GOT3 (cell line): ENCODE data around the gene NCOA1.
"Not testable (repeated sequence)": the region's sequence is repeated elsewhere in the genome, so short reads cannot be mapped to it uniquely, and the experiment has no call there.

ENCODE experiments used
- DNase-seq: peaks from one replicate; lab custom pipeline; 2025; ENCODE audit warnings: mixed read lengths; lab: John Stamatoyannopoulos, UW

Gene NCOA1

DNA sequence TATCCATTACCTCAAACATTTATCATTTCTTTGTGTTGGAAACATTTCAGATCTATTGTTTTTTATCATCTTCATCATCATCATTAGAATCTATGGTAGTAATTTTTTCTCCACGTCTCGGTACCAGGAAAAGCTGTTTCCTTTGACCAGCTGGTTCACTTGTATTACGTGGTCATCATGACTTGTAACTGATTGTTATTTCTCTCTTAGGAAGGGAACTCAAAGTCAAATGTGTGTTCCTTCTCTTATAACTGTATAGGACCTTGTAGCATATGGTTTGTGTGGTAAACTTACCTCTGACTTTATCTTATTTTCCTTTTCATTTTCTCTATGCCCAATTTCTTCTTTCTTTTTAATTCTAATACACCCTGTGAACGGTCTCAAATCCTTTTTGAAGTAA, 16.5 kb downstream of the NCOA1 start:
- no peak for DNase-seq

DNA sequence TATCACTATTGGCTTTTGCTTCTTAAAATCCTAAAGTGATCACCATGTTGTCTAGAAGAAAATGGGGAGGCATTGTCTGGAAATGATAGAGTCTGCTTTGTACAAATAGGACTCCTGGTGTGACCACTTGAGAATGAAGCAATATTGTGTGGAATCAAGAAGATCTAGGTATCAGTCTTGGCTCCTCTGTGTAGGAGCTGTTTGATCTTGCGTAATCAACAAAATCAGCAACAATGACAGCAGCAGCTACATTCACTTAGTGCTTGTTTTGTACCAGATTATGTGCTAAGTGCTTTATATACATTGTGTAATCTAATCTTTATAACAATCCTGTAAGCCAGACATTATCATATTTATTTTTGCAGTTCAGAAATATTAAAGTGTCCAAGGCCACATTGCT, 17.8 kb downstream of the NCOA1 start:
- no peak for DNase-seq

GRCh38 chr2:24509425-24509824, 18.4 kb downstream of the NCOA1 start:
- DNase-seq, result no peak

GRCh38 chr2:24509840-24510239, 18.8 kb downstream of the NCOA1 start:
- no peak for DNase-seq

DNA sequence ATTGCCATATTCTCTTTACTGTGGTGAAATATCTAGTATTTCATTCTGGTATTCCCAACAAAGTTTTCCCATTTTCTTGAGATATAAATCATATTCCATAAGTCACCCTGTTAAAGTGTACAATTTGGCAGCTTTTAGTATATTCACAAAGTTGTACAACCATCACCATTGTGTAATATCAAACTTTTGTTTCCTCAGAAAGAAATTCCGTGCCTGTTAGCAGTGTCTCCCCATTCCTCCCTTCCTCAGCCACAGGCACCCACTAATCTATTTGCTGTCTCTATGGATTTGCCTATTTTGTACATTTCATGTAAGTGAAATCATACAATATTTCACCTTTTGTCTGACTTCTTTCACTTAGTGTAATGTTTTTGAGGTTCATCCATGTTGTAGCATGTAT, 19.7 kb downstream of the NCOA1 start:
- no peak for DNase-seq

GRCh38 chr2:24511198-24511597, 20.1 kb downstream of the NCOA1 start:
- DNase-seq, result no peak

GRCh38 chr2:24511894-24512293, 20.8 kb downstream of the NCOA1 start:
- DNase-seq, result no peak

- DNase-seq, result no peak
Measured at GRCh38 chr2:24512404-24512803, 21.4 kb downstream of the NCOA1 start.

DNA sequence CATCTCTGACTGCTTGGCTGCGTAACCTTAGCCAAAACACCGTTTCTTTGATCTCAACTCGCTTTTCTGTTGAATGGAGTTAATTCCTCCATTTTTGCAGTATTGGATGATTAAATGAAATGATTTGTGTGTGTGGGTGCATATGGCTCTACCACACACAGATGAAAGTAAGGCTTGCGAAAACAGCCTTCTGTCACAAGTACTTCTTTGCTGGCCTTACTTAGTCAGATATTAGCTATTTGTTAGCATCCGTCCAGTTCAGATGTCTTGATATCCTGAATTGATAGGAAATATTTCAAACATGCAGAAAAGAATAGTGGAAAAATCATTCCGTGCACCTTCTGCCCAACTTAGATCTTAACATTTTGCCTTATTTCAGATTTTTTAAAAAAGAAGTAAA, 21.8 kb downstream of the NCOA1 start:
- no peak for DNase-seq

- no peak for DNase-seq
Measured at GRCh38 chr2:24513281-24514071, 22.4 kb downstream of the NCOA1 start.

DNA sequence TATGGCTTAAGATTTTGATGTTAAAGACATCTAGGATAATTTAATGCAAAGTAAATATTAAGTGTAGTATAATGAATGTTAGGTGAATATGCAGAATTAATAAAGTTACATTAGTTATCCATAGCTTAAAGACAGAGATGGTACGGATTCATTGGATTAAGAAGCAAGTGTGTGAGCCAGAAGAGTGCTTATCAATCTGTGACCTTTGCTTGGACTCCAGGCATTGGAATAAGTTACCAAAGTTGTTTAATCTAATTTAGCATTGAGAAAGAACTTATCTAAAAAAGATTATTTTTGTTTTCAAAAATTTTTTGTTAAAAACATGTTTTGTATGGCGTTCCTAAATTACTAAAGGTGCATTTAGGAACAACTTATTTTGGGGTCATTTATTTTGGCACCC, 23.8 kb downstream of the NCOA1 start:
- no peak for DNase-seq

DNA sequence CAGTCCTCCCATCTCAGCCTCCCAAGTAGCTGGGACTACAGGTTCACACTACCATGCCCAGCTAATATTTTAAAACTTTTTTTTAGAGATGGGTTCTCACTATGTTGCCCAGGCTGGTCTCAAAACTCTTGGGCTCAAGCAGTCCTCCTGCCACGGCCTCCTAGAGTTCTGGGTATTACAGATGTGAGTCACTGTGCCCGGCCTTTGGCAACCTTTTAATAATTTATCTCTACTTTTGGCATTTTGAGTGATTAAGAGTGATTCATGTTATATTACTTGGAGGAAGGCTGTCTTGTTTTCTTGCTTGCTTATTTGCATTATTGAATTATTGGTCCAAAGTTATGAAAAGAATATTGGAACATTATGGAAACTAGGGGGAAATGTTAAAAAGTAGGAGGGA, 24.3 kb downstream of the NCOA1 start:
- DNase-seq, result no peak

- DNase-seq, result no peak
Measured at GRCh38 chr2:24515831-24516230, 24.8 kb downstream of the NCOA1 start.

DNA sequence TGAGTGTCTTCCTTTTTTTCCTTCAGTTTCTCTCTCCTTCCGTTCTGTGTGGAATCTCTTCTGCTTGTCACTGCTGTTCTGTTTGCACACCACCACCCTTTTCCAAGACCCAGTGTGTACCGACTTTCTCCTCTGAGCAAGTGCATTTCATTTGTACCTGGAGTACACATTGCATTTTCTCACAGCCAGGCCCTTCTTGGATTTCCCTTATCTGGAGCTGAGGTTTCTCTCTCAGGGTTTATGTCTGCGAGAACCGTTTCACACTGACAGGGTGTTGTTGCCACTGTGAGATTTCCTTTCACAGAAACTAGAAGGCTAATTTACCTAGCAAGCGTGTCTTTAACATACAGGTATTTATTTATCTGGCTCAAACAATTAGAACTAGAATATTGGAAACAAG, 26.2 kb downstream of the NCOA1 start:
- DNase-seq, result no peak

DNA sequence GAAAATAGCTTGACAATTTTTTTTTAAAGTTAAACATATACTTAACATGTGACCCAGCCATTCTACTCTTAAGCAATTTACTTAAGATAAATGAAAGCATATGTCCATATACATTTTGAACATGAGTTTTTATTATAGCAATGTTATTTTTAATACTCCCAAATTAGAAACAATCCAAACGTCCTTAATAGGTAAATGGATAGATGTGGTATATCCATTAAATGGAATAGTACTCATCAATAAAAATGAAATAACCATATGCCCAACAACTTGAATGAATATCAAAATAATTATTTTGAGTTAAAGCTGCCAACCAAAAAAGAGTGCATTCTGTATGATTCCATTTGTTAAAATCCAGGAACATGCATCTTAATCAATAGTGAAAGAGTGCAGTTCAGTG, 29.1 kb downstream of the NCOA1 start:
- DNase-seq, result no peak

DNA sequence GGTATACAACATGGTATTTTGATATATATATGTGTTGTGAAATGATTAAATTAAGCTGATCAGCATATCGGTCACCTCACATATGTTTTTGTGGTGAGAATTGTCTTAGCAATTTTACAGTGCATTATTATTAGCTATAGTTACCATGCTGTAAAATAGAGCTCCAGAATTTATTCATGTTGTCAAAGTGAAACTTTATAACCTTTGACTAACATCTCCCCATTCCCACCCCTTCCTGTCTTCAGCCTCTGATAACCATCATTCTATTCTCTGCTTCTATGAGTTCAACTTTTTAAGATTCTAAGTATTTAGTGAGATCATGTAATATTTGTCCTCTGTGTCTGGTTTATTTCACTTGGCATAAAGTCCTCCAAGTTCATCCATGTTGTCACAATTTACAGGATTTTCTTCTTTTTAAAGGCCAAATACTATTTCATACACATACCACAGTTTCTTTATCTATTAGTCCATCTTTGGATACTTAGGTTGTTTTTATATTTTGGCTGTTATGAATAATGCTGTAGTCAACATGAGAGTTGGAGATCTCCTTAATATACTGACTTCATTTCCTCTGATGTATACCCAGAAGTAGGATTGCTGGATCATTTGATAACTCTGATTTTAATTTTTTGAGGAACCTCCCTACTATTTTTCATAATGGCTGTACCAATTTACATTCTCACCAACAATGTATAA, 30.3 kb downstream of the NCOA1 start:
- DNase-seq, result no peak

DNA sequence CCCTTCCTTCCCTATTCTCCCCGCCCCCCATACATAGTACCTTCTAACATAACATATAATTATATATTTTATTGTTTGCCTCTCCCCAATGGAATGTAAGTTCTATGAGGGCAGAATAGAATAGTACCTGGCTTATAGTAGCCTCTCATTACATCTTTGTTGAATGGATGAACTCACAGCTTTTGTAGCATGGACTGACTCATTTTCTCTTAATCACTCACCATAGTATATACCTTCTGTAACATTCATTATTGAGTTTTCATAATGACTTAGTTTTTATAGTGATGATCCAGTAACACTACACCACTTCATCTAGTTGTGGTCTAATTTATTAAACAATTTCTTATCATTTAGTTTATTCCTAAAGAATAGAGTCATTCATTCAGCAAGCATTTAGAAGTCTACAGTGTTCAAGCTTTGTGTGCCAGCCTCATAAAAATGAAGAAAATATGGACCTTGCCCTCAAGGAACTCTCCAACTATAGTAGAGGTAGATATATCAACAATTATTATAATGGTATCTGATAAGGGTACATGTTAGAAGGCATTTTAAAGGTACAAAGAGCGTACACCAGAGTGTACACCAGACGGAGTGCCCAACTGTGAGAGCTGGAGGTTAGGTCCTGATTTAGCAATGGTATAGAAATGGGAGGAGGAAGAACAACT, 31.1 kb downstream of the NCOA1 start:
- DNase-seq, result no peak

DNA sequence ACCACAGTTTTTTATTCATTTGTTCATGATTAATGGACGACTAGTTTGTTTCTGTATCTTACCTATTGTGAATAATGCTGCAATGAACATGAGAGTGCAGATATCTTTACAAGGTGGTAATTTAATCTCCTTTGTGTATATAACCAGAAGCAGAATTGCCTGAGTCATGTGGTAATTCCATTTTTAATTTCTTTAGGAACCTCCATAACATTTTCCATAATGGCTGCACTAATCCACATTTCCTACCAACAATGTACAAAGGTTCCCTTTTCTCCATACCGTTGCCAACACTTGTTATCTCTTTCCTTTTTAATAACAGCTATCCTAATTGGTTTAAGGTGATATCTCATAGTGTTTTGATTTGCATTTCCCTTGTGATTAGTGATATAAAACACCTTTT, 36.5 kb downstream of the NCOA1 start:
- DNase-seq, result no peak

DNA sequence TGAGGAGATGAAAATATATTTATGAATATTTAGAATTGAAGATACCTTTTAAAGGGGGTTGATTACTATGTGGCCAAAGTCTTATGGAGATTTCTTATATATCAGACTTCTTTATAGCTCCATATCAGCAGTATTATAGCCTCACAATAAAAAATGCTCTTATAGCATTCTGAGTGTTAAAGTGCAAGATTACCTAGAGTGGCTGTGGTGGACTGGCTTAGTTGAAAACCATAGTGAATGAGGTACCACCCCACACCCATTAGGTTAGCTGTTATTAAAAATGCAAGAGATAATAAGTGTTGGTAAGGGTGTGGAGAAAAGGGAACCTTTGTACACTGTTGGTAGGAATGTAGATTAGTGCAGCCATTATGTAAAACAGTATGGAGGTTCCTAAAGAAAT, 39.7 kb downstream of the NCOA1 start:
- DNase-seq, result no peak

- not testable (repeated sequence) for DNase-seq
Measured at GRCh38 chr2:24531610-24532009, 40.6 kb downstream of the NCOA1 start.

DNA sequence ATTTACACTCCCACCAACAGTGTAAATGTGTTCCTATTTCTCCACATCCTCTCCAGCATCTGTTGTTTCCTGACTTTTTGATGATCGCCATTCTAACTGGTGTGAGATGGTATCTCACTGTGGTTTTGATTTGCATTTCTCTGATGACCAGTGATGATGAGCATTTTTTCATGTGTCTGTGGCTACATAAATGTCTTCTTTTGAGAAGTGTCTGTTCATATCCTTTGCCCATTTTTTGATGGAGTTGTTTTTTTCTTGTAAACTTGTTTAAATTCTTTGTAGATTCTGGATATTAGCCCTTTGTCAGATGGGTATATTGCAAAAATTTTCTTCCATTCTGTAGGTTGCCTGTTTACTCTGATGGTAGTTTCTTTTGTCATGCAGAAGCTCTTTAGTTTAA, 41.0 kb downstream of the NCOA1 start:
- not testable (repeated sequence) for DNase-seq

DNA sequence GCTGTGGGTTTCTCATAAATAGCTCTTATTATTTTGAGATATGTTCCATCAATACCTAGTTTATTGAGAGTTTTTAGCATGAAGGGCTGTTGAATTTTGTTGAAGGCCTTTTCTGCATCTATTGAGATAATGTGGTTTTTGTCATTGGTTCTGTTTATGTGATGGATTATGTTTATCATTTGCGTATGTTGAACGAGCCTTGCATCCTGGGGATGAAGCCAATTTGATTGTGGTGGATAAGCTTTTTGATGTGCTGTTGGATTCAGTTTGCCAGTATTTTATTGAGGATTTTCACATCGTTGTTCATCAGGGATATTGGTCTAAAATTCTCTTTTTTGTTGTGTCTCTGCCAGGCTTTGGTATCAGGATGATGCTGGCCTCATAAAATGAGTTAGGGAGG, 42.5 kb downstream of the NCOA1 start:
- DNase-seq, result not testable (repeated sequence)

- DNase-seq, result no peak
Measured at GRCh38 chr2:24538720-24539119, 47.7 kb downstream of the NCOA1 start.
